GM12892 (cell line): ENCODE measurements around the gene SERTAD4.

Experiments
- POLR2A ChIP-seq: IDR thresholded peaks from 2 replicates; pipeline ENCODE4 v1.6.1; 2011; ENCODE audit warnings: low read depth, low read length, control low read depth
- POLR2AphosphoS5 ChIP-seq: IDR thresholded peaks from 2 replicates; pipeline ENCODE4 v1.6.1; 2011; ENCODE audit warnings: low read depth, low read length, control low read depth

DNA sequence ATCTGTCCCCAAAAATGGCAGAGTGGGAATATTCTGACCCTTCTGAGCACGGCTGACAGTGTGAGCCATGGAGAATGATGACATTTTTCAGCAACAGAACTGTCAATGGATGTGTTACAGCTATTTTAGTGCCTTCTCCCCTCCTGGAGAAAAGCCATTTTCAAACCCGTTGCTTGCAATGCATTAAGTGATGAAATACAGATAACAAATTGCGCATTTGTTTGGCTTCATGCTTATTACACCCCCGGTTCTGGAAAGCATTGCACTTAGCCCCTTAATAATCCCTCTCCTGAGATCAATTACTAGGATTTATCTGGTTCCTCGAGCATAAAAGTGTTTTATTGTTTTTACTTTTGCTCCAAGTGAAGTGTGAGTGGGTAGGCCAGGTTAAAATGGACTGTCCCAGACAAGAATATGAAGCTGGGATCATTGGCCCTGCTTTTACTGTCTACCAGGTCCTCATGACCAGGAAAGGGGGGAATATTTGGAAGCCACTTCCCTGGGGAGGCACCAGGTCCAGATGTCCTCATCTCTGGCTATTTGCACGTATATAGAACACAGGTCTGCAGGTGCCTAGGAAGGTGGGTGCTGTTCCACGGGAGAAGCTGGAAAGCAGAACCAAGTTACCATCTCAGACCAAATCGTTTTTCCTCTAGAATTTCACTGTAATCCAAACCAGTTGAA lies 58.6 kb downstream of the SERTAD4 start:
- no peak for TF ChIP-seq POLR2AphosphoS5
- no peak for TF ChIP-seq POLR2A
